SK-N-SH treated with all-trans-retinoic acid at 6 μM for 48 hours (cell line): ENCODE data around the gene TNS1.

Experiments
- ATAC-seq: fragments of 200-7000 bp; cut with Tn5 transposase; 3 replicates; pipeline ENCODE4 v1.9.1; 2020; ENCODE audit warnings: mild to moderate bottlenecking, moderate library complexity
- BACH2 ChIP-seq: fragments of 250-450 bp; sonication (Bioruptor Pico); IDR thresholded peaks from 2 replicates; pipeline ENCODE4 v1.9.0; 2021; ENCODE audit warnings: mild to moderate bottlenecking, borderline replicate concordance
- CREB5 ChIP-seq: fragments of 250-450 bp; sonication (Bioruptor Pico); IDR thresholded peaks from 2 replicates; pipeline ENCODE4 v1.5.1; 2020; ENCODE audit warnings: low read depth, mild to moderate bottlenecking, moderate library complexity
- CSDC2 ChIP-seq: fragments of 250-450 bp; sonication (Bioruptor Pico); IDR thresholded peaks from 2 replicates; pipeline ENCODE4 v1.5.0; 2020; ENCODE audit warnings: mild to moderate bottlenecking, moderate library complexity
- CSRNP3 ChIP-seq: fragments of 250-450 bp; sonication (Bioruptor Pico); IDR thresholded peaks from 2 replicates; pipeline ENCODE4 v1.5.1; 2021; ENCODE audit warnings: mild to moderate bottlenecking, moderate library complexity
- ESRRG ChIP-seq: fragments of 250-450 bp; sonication (Bioruptor Pico); IDR thresholded peaks from 2 replicates; pipeline ENCODE4 v1.6.1; 2021; ENCODE audit warnings: mild to moderate bottlenecking
- GLIS3 ChIP-seq: fragments of 250-450 bp; sonication (Bioruptor Pico); IDR thresholded peaks from 2 replicates; pipeline ENCODE4 v1.5.0; 2020; ENCODE audit warnings: mild to moderate bottlenecking, moderate library complexity
- ISL1 ChIP-seq: fragments of 250-450 bp; sonication (Bioruptor Pico); IDR thresholded peaks from 2 replicates; pipeline ENCODE4 v2.1.2; 2022; ENCODE audit warnings: mild to moderate bottlenecking, moderate library complexity
- OSR1 ChIP-seq: fragments of 250-450 bp; sonication (Bioruptor Pico); IDR thresholded peaks from 2 replicates; pipeline ENCODE4 v1.8.0; 2022; ENCODE audit warnings: moderate library complexity, mild to moderate bottlenecking, inconsistent platforms
- PATZ1 ChIP-seq: fragments of 250-450 bp; sonication (Bioruptor Pico); IDR thresholded peaks from 2 replicates; pipeline ENCODE4 v1.8.0; 2020; ENCODE audit warnings: mild to moderate bottlenecking, moderate library complexity, borderline replicate concordance
- SNAI2 ChIP-seq: fragments of 250-450 bp; sonication (Bioruptor Pico); IDR thresholded peaks from 2 replicates; pipeline ENCODE4 v1.5.0; 2020; ENCODE audit warnings: mild to moderate bottlenecking, moderate library complexity
- TOX ChIP-seq: fragments of 250-450 bp; sonication (Bioruptor Pico); IDR thresholded peaks from 2 replicates; pipeline ENCODE4 v1.8.0; 2021; ENCODE audit warnings: mild to moderate bottlenecking, moderate library complexity, borderline replicate concordance
- ZFP3 ChIP-seq: fragments of 250-450 bp; sonication (Bioruptor Pico); IDR thresholded peaks from 2 replicates; pipeline ENCODE4 v1.5.0; 2020; ENCODE audit warnings: mild to moderate bottlenecking, moderate library complexity
- ZFP30 ChIP-seq: fragments of 450-650 bp; formaldehyde crosslinking; IDR thresholded peaks from 2 replicates; pipeline ENCODE4 v1.5.0; 2022; ENCODE audit warnings: mild to moderate bottlenecking, moderate library complexity
- ZNF565 ChIP-seq: fragments of 450-650 bp; formaldehyde crosslinking; conservative IDR thresholded peaks from 2 replicates; pipeline ENCODE4 v1.5.0; 2020; ENCODE audit warnings: low read depth, mild to moderate bottlenecking, moderate library complexity
- ZNF70 ChIP-seq: fragments of 450-650 bp; formaldehyde crosslinking; IDR thresholded peaks from 2 replicates; pipeline ENCODE4 v1.5.0; 2020; ENCODE audit warnings: mild to moderate bottlenecking, moderate library complexity
- ZNF8 ChIP-seq: fragments of 450-650 bp; formaldehyde crosslinking; IDR thresholded peaks from 2 replicates; pipeline ENCODE4 v1.5.0; 2020; ENCODE audit warnings: mild to moderate bottlenecking, moderate library complexity

TNS1 gene

GRCh38 chr2:218031261-218031660, 28.5 kb upstream of the TNS1 start:
- no peak for ATAC-seq
- TF ChIP-seq ZNF70 (no peak), BACH2 (CRISPR knock-in tag) (no peak), ISL1 (CRISPR knock-in tag) (no peak), CSDC2 (CRISPR knock-in tag) (no peak), ZFP3 (CRISPR knock-in tag) (no peak), ZNF8 (CRISPR knock-in tag) (no peak), ZFP30 (no peak), TOX (CRISPR knock-in tag) (no peak)

GRCh38 chr2:218030409-218031195, 27.8 kb upstream of the TNS1 start:
- TF ChIP-seq ZNF8 (CRISPR knock-in tag) (no peak), SNAI2 (CRISPR knock-in tag) (no peak), PATZ1 (CRISPR knock-in tag) (no peak), CSDC2 (CRISPR knock-in tag) (no peak), ISL1 (CRISPR knock-in tag) (no peak), OSR1 (CRISPR knock-in tag) (no peak), CSRNP3 (CRISPR knock-in tag) (no peak), ESRRG (CRISPR knock-in tag) (no peak), GLIS3 (CRISPR knock-in tag) (no peak), ZFP3 (CRISPR knock-in tag) (no peak), TOX (CRISPR knock-in tag) (no peak)
- TF ChIP-seq, all 23 proteins: peak for 0
- no peak for ATAC-seq

GRCh38 chr2:218029366-218030360, 26.9 kb upstream of the TNS1 start:
- TF ChIP-seq CSDC2 (CRISPR knock-in tag), result no peak
- TF ChIP-seq ZNF565, result no peak
- no peak for TF ChIP-seq PATZ1 (CRISPR knock-in tag)
- no peak for TF ChIP-seq CSRNP3 (CRISPR knock-in tag)
- no peak for TF ChIP-seq ZNF70
- no peak for TF ChIP-seq ZFP30
- no peak for TF ChIP-seq CREB5
- no peak for ATAC-seq
